WTC11 (cell line): ENCODE results near the gene SLK. TPM values are rescaled to one million over a fixed set of nuclear protein-coding genes. Genes with fewer than 3 reads are reported as not detected.

Experiments
- ATAC-seq: fragments of 200-7000 bp; cut with Tn5 transposase; 2 replicates; pipeline ENCODE4 v1.10.0; 2021; ENCODE audit warnings: mild to moderate bottlenecking, moderate library complexity
- CTCF ChIA-PET: fragments of 300-600 bp; sonication (Branson Sonifier 250); formaldehyde crosslinking; loops from one replicate; lab custom pipeline; 2021; ENCODE audit warnings: antibody characterized with exemption; lab: Charles Lee
- POLR2A ChIA-PET: fragments of 350-600 bp; sonication (Branson Sonifier 250); formaldehyde crosslinking; loops from one replicate; lab custom pipeline; 2021; ENCODE audit warnings: antibody characterized with exemption; lab: Charles Lee
- DNase-seq: peaks from one replicate; pipeline ENCODE4 v3.0.0; 2021; ENCODE audit warnings: low spot score
- H3K27ac Mint-ChIP-seq: 2 replicates; pipeline ENCODE4 v1.8.0; 2021; ENCODE audit warnings: mixed read lengths
- H3K27me3 Mint-ChIP-seq: 2 replicates; pipeline ENCODE4 v1.8.0; 2021; ENCODE audit warnings: low read depth, mild to moderate bottlenecking, moderate library complexity, mixed read lengths
- H3K36me3 Mint-ChIP-seq: 2 replicates; pipeline ENCODE4 v1.8.0; 2021; ENCODE audit warnings: mixed read lengths
- H3K4me1 Mint-ChIP-seq: 2 replicates; pipeline ENCODE4 v1.8.0; 2022; ENCODE audit warnings: mixed read lengths
- H3K4me3 Mint-ChIP-seq: 2 replicates; pipeline ENCODE4 v1.8.0; 2021; ENCODE audit warnings: mild to moderate bottlenecking, moderate library complexity, mixed read lengths
- H3K9me3 Mint-ChIP-seq: 2 replicates; pipeline ENCODE4 v1.8.0; 2021; ENCODE audit warnings: mixed read lengths
- CTCF ChIP-seq: fragments of 200-600 bp; IDR thresholded peaks from 2 replicates; pipeline ENCODE4 v1.8.0; 2022; ENCODE audit warnings: antibody characterized with exemption
- FOXK1 ChIP-seq: sonication (generic); formaldehyde crosslinking; IDR thresholded peaks from 2 replicates; pipeline ENCODE4 v1.8.0; 2022; ENCODE audit warnings: mild to moderate bottlenecking, moderate library complexity, missing genetic modification reagents
- FOXP1 ChIP-seq: sonication (generic); formaldehyde crosslinking; IDR thresholded peaks from 2 replicates; pipeline ENCODE4 v1.8.0; 2022; ENCODE audit warnings: missing genetic modification reagents, mild to moderate bottlenecking, moderate library complexity, borderline replicate concordance
- IRF1 ChIP-seq: sonication (generic); formaldehyde crosslinking; IDR thresholded peaks from 2 replicates; pipeline ENCODE4 v1.8.0; 2023; ENCODE audit warnings: missing genetic modification reagents
- NFATC4 ChIP-seq: fragments of 250-450 bp; sonication (Bioruptor Pico); IDR thresholded peaks from 2 replicates; pipeline ENCODE4 v1.9.0; 2021; ENCODE audit warnings: mild to moderate bottlenecking
- NFYB ChIP-seq: sonication (generic); formaldehyde crosslinking; conservative IDR thresholded peaks from 2 replicates; pipeline ENCODE4 v1.8.0; 2022; ENCODE audit warnings: low read depth, missing genetic modification reagents
- NR1H2 ChIP-seq: sonication (generic); formaldehyde crosslinking; IDR thresholded peaks from 2 replicates; pipeline ENCODE4 v1.9.0; 2021; ENCODE audit warnings: mild to moderate bottlenecking, moderate library complexity, missing genetic modification reagents
- NR3C1 ChIP-seq: sonication (generic); formaldehyde crosslinking; conservative IDR thresholded peaks from 2 replicates; pipeline ENCODE4 v1.8.1; 2023; ENCODE audit warnings: low read depth, mild to moderate bottlenecking, missing genetic modification reagents
- SMAD3 ChIP-seq: sonication (generic); formaldehyde crosslinking; IDR thresholded peaks from 2 replicates; pipeline ENCODE4 v1.8.0; 2022; ENCODE audit warnings: missing genetic modification reagents, mild to moderate bottlenecking, borderline replicate concordance
- TP53 ChIP-seq: sonication (generic); formaldehyde crosslinking; IDR thresholded peaks from 2 replicates; pipeline ENCODE4 v1.8.1; 2023; ENCODE audit warnings: mild to moderate bottlenecking, missing genetic modification reagents
- USF1 ChIP-seq: sonication (generic); formaldehyde crosslinking; IDR thresholded peaks from 2 replicates; pipeline ENCODE4 v1.8.0; 2022; ENCODE audit warnings: mild to moderate bottlenecking, missing genetic modification reagents
- ZBTB21 ChIP-seq: sonication (generic); formaldehyde crosslinking; IDR thresholded peaks from 2 replicates; pipeline ENCODE4 v1.8.1; 2023; ENCODE audit warnings: mild to moderate bottlenecking, missing genetic modification reagents, borderline replicate concordance
- ZNF138 ChIP-seq: sonication (generic); formaldehyde crosslinking; conservative IDR thresholded peaks from 2 replicates; pipeline ENCODE4 v1.8.1; 2022; ENCODE audit warnings: mild to moderate bottlenecking, moderate library complexity, missing genetic modification reagents
- total RNA-seq: library from RNA; stranded (reverse); gene quantifications from 3 replicates; pipeline ENCODE4 v1.2.3, GENCODE V29; 2021
- TF ChIP-seq, protein P1 (sequence below): sonication (generic); formaldehyde crosslinking; IDR thresholded peaks from 2 replicates; pipeline ENCODE4 v1.8.0; 2022; ENCODE audit warnings: mild to moderate bottlenecking, missing genetic modification reagents
- TF ChIP-seq, protein P2 (sequence below): sonication (generic); formaldehyde crosslinking; IDR thresholded peaks from 2 replicates; pipeline ENCODE4 v1.8.1; 2023; ENCODE audit warnings: mild to moderate bottlenecking, missing genetic modification reagents
- TF ChIP-seq, protein P3 (sequence below): sonication (generic); formaldehyde crosslinking; conservative IDR thresholded peaks from 2 replicates; pipeline ENCODE4 v1.8.1; 2022; ENCODE audit warnings: mild to moderate bottlenecking, missing genetic modification reagents
- TF ChIP-seq, protein P4 (sequence below): fragments of 250-450 bp; sonication (Bioruptor Pico); IDR thresholded peaks from 2 replicates; pipeline ENCODE4 v2.1.2; 2022; ENCODE audit warnings: mild to moderate bottlenecking, moderate library complexity

Gene SLK
- total RNA-seq, 1 experiment from 2014 or later = 19.2 TPM

GRCh38 chr10:104045151-104046089 is 78.5 kb downstream of the SLK start:
- ATAC-seq (peak; percentile 99), DNase-seq (peak; percentile 78)
- Mint-ChIP-seq H3K9me3 (no peaks in the 10 kb centered on the region), H3K4me3 (no peak overlapping the region), H3K27me3 (peaks cover 3% of the 10 kb centered on the region; the same call in 1 of the 2 replicates), H3K27ac (no peak overlapping the region), H3K36me3 (no peaks in the 10 kb centered on the region), H3K4me1 (peaks cover 6% of the 10 kb centered on the region)
- ChIA-PET CTCF (interaction anchor here (0.6 to 2.2 kb wide), 13 partner anchors 11 to 577 kb away, joined by 3 to 16 read pairs (median 4); partner anchors contain the start of genes GSTO1 and SFR1), POLR2A (interaction anchor here (1.3 kb wide), 1 partner anchor 76 kb away, joined by 5 read pairs; the partner anchor contains the start of gene SFR1)
- TF ChIP-seq IRF1 (no peak), CTCF (0 out of 2 replicates have a peak, but pooled peaks have one; percentile 21), TP53 (no peak), FOXP1 (CRISPR knock-in tag) (no peak), SMAD3 (CRISPR knock-in tag) (no peak)

DNA sequence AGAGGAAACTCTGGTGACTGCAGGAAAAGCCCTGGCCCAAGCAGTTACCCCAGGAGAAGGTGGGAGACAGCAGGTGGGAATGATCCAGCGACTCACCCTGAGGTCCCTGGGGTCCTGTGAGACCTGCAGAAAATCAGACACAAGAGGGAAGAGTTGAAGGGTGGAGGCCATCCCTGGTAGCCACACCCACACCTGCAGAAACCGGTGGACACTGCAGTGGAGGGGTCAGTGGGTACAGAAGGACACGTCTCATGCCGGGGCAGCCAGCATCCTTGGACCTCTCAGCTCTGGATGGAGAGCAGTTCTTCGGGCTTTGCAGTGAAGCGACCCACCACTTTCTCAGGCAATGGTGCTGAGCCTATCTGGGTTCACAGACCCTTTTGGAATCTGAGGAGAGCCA is 79.7 kb downstream of the SLK start:
- Mint-ChIP-seq H3K4me1 (peaks cover 6% of the 10 kb centered on the region), H3K4me3 (no peak overlapping the region), H3K27ac (no peak overlapping the region), H3K27me3 (peaks cover 3% of the 10 kb centered on the region; the same call in 1 of the 2 replicates), H3K36me3 (no peaks in the 10 kb centered on the region), H3K9me3 (no peaks in the 10 kb centered on the region)
- ATAC-seq = no peak
- no peak for DNase-seq
- TF ChIP-seq, protein P1, sequence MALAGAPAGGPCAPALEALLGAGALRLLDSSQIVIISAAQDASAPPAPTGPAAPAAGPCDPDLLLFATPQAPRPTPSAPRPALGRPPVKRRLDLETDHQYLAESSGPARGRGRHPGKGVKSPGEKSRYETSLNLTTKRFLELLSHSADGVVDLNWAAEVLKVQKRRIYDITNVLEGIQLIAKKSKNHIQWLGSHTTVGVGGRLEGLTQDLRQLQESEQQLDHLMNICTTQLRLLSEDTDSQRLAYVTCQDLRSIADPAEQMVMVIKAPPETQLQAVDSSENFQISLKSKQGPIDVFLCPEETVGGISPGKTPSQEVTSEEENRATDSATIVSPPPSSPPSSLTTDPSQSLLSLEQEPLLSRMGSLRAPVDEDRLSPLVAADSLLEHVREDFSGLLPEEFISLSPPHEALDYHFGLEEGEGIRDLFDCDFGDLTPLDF (CRISPR knock-in tag) = no peak
- ChIA-PET CTCF (interaction anchor here (1.0 to 2.2 kb wide), 3 partner anchors 76 to 245 kb away, joined by 3 to 16 read pairs (median 10); partner anchors contain the start of genes GSTO1 and SFR1), POLR2A (no interaction called here)

DNA sequence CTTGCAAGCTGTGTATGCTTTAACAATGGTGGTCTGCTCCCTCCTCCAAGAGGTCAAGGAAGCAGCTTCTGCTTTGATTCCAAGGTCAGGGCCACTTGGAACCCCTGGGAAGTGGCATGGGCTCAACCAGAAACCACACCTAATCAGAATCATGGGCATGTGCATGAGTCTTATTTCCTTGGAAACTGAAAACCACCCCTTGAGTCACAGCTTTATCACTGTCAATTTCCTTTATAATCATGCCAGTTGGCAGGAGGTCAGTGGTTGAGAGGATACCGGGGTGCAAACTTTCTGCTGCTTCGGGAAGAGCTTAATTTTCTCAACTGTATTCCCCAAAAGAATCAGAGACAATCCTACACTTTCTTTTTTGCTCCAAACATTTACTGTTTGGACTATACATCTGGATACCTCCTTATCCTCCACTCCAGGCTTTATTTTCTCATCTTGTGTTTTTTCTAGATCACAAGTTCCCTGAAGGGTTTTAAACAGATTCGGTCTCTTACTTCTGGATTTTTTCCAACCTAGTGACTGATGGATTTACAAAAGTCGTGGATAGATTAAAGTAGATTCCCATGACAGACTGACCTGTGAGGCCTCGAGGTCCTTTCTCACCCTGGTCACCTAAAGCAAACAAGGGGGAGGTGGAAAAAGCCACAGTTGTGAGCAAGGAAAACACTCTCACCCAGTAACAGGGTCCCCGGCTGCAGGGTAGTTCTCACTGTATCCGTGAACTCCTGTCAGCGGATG is 82.7 kb downstream of the SLK start:
- ChIA-PET CTCF (no interaction called here), POLR2A (no interaction called here)
- Mint-ChIP-seq H3K27ac (no peak overlapping the region), H3K4me3 (no peak overlapping the region), H3K27me3 (no peaks in the 10 kb centered on the region), H3K9me3 (no peaks in the 10 kb centered on the region), H3K36me3 (no peaks in the 10 kb centered on the region), H3K4me1 (peaks cover 9% of the 10 kb centered on the region)
- no peak for TF ChIP-seq NR1H2 (CRISPR knock-in tag)
- TF ChIP-seq, protein P2, sequence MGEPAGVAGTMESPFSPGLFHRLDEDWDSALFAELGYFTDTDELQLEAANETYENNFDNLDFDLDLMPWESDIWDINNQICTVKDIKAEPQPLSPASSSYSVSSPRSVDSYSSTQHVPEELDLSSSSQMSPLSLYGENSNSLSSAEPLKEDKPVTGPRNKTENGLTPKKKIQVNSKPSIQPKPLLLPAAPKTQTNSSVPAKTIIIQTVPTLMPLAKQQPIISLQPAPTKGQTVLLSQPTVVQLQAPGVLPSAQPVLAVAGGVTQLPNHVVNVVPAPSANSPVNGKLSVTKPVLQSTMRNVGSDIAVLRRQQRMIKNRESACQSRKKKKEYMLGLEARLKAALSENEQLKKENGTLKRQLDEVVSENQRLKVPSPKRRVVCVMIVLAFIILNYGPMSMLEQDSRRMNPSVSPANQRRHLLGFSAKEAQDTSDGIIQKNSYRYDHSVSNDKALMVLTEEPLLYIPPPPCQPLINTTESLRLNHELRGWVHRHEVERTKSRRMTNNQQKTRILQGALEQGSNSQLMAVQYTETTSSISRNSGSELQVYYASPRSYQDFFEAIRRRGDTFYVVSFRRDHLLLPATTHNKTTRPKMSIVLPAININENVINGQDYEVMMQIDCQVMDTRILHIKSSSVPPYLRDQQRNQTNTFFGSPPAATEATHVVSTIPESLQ (CRISPR knock-in tag) = no peak
- no peak for TF ChIP-seq USF1 (CRISPR knock-in tag)
- no peak for TF ChIP-seq ZNF138 (CRISPR knock-in tag)
- no peak for TF ChIP-seq FOXK1
- no peak for TF ChIP-seq NFATC4 (CRISPR knock-in tag)
- no peak for TF ChIP-seq NFYB (CRISPR knock-in tag)
- TF ChIP-seq, protein P3, sequence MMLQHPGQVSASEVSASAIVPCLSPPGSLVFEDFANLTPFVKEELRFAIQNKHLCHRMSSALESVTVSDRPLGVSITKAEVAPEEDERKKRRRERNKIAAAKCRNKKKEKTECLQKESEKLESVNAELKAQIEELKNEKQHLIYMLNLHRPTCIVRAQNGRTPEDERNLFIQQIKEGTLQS (CRISPR knock-in tag) = no peak
- TF ChIP-seq, protein P4, sequence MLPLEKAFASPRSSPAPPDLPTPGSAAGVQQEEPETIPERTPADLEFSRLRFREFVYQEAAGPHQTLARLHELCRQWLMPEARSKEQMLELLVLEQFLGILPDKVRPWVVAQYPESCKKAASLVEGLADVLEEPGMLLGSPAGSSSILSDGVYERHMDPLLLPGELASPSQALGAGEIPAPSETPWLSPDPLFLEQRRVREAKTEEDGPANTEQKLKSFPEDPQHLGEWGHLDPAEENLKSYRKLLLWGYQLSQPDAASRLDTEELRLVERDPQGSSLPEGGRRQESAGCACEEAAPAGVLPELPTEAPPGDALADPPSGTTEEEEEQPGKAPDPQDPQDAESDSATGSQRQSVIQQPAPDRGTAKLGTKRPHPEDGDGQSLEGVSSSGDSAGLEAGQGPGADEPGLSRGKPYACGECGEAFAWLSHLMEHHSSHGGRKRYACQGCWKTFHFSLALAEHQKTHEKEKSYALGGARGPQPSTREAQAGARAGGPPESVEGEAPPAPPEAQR (CRISPR knock-in tag) = no peak
- no peak for TF ChIP-seq NR3C1 (CRISPR knock-in tag)
- no peak for TF ChIP-seq ZBTB21 (CRISPR knock-in tag)
- ATAC-seq = no peak
- no peak for DNase-seq
